GM12878 (cell line): Measurements from ENCODE around the gene NRDE2.

ENCODE experiments used
- POLR2A ChIP-seq: IDR thresholded peaks from 2 replicates; pipeline ENCODE4 v1.6.1; 2011; ENCODE audit warnings: low read depth, mild to moderate bottlenecking, low read length
- TAF1 ChIP-seq: IDR thresholded peaks from 2 replicates; pipeline ENCODE4 v1.6.1; 2011; ENCODE audit warnings: mild to moderate bottlenecking, low read depth, low read length, borderline replicate concordance

DNA sequence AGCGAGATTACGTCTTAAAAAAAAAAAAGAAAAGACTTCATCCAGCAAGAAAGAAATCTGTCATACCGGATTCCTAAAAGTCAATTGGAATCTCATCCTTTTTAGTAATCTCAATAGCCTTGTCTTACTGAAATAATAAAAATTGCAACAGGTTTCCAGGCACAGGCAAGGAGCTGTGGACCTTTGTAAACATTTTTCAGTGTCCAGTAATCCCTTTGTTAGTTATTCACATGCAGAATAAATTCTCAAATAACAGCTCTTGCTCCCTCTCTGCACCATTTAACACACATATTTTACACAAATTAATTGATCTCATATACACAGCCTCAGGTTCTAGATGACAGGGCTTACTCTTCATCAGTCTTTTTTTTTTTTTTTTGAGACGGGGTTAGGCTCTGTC is 43.1 kb upstream of the NRDE2 start:
- TF ChIP-seq POLR2A: no peak
- TF ChIP-seq TAF1: no peak
